NCI-H2227 treated with DMSO at 0.1 percent for 48 hours (cell line): ENCODE results near the gene P2RY4.
"Not testable (repeated sequence)": the region's sequence is repeated elsewhere in the genome, so short reads cannot be mapped to it uniquely, and the experiment has no call there.

Source experiments
- DNase-seq: peaks from one replicate; lab custom pipeline; 2025; lab: John Stamatoyannopoulos, UW

Gene P2RY4

GRCh38 chrX:70243601-70244000, 16.4 kb downstream of the P2RY4 start:
- not testable (repeated sequence) for DNase-seq

- DNase-seq, result no peak
Observed at GRCh38 chrX:70241501-70241900, 18.5 kb downstream of the P2RY4 start.

GRCh38 chrX:70240751-70241150, 19.3 kb downstream of the P2RY4 start:
- DNase-seq, result no peak

- no peak for DNase-seq
Observed at GRCh38 chrX:70234355-70234754, 25.6 kb downstream of the P2RY4 start, which contains the start of gene AWAT1. AWAT1 (plus strand) TSS chrX:70234655; CDS start chrX:70234696, 41 bp downstream.

GRCh38 chrX:70231666-70232065, 28.3 kb downstream of the P2RY4 start:
- DNase-seq, result no peak

GRCh38 chrX:70226687-70227086, 33.3 kb downstream of the P2RY4 start:
- no peak for DNase-seq

GRCh38 chrX:70226048-70226447, 34.0 kb downstream of the P2RY4 start:
- DNase-seq, result no peak

GRCh38 chrX:70219938-70220764, 39.9 kb downstream of the P2RY4 start:
- no peak for DNase-seq

GRCh38 chrX:70209570-70209969, 50.4 kb downstream of the P2RY4 start:
- DNase-seq, result not testable (repeated sequence)

GRCh38 chrX:70208479-70208878, 51.5 kb downstream of the P2RY4 start:
- DNase-seq, result no peak
